H9 (cell line): ENCODE data around the gene ANKRD62. TPM values are rescaled to one million over a fixed set of nuclear protein-coding genes. Genes with fewer than 3 reads are reported as not detected.

Experiments
- DNase-seq: peaks from one replicate; pipeline ENCODE4 v3.0.0-alpha.2; 2017
- H2AFZ ChIP-seq: one replicate; pipeline ENCODE4 v1.6.1; 2013; ENCODE audit warnings: mild to moderate bottlenecking, low read length, control low read depth, moderate library complexity
- H2AK5ac ChIP-seq: 2 replicates; pipeline ENCODE4 v1.6.1; 2013; ENCODE audit warnings: low read length, control low read depth, mixed read lengths; ENCODE audit not compliant: insufficient read length
- H2BK120ac ChIP-seq: one replicate; pipeline ENCODE4 v1.6.1; 2013; ENCODE audit warnings: low read depth, mild to moderate bottlenecking, low read length, control low read depth, inconsistent platforms; ENCODE audit not compliant: poor library complexity, severe bottlenecking
- H2BK12ac ChIP-seq: 2 replicates; pipeline ENCODE4 v1.6.1; 2013; ENCODE audit warnings: low read length, control low read depth, mixed read lengths, low read depth; ENCODE audit not compliant: insufficient read length
- H2BK15ac ChIP-seq: 2 replicates; pipeline ENCODE4 v1.6.1; 2013; ENCODE audit warnings: low read depth, low read length, control low read depth
- H2BK20ac ChIP-seq: one replicate; pipeline ENCODE4 v1.6.1; 2013; ENCODE audit warnings: low read depth, mild to moderate bottlenecking, low read length, control low read depth, inconsistent platforms; ENCODE audit not compliant: poor library complexity, severe bottlenecking
- H2BK5ac ChIP-seq: 2 replicates; pipeline ENCODE4 v1.6.1; 2013; ENCODE audit warnings: low read length, control low read depth, mixed read lengths; ENCODE audit not compliant: insufficient read length
- H3K14ac ChIP-seq: 2 replicates; pipeline ENCODE4 v1.6.1; 2013; ENCODE audit warnings: low read length, control low read depth; ENCODE audit not compliant: insufficient read depth
- H3K18ac ChIP-seq: 2 replicates; pipeline ENCODE4 v1.6.1; 2013; ENCODE audit warnings: low read depth, mild to moderate bottlenecking, mixed read lengths, low read length, control low read depth; ENCODE audit not compliant: insufficient read length
- H3K23ac ChIP-seq: 2 replicates; pipeline ENCODE4 v1.6.1; 2013; ENCODE audit warnings: low read length, control low read depth, mixed read lengths, low read depth; ENCODE audit not compliant: insufficient read length
- H3K23me2 ChIP-seq: 2 replicates; pipeline ENCODE4 v1.6.1; 2013; ENCODE audit warnings: low read depth, mild to moderate bottlenecking, mixed read lengths, low read length, control low read depth; ENCODE audit not compliant: insufficient read length, poor library complexity, severe bottlenecking
- H3K27ac ChIP-seq: 2 replicates; pipeline ENCODE4 v1.5.1; 2013; ENCODE audit warnings: low read length, control low read depth, mixed read lengths, low read depth; ENCODE audit not compliant: insufficient read length
- H3K27me3 ChIP-seq: 2 replicates; pipeline ENCODE4 v1.6.1; 2013; ENCODE audit warnings: low read length, control low read depth, inconsistent platforms; ENCODE audit not compliant: insufficient read depth
- H3K4ac ChIP-seq: 2 replicates; pipeline ENCODE4 v1.6.1; 2013; ENCODE audit warnings: low read depth, mild to moderate bottlenecking, control low read depth, inconsistent platforms, low read length, moderate library complexity
- H3K4me1 ChIP-seq: 2 replicates; pipeline ENCODE4 v1.6.1; 2013; ENCODE audit warnings: low read length, control low read depth, inconsistent platforms; ENCODE audit not compliant: insufficient read depth
- H3K4me2 ChIP-seq: 2 replicates; pipeline ENCODE4 v1.6.1; 2013; ENCODE audit warnings: low read length, control low read depth, mixed read lengths; ENCODE audit not compliant: insufficient read length, insufficient read depth
- H3K56ac ChIP-seq: 2 replicates; pipeline ENCODE4 v1.6.1; 2013; ENCODE audit warnings: low read depth, mild to moderate bottlenecking, mixed read lengths, low read length, control low read depth; ENCODE audit not compliant: insufficient read length
- H3K79me1 ChIP-seq: 2 replicates; pipeline ENCODE4 v1.6.1; 2013; ENCODE audit warnings: low read depth, mild to moderate bottlenecking, moderate library complexity, low read length, control low read depth, inconsistent platforms; ENCODE audit not compliant: insufficient read depth, poor library complexity, severe bottlenecking
- H3K79me2 ChIP-seq: 2 replicates; pipeline ENCODE4 v1.6.1; 2013; ENCODE audit warnings: low read length, control low read depth, inconsistent platforms; ENCODE audit not compliant: insufficient read depth
- H3K9ac ChIP-seq: 2 replicates; pipeline ENCODE4 v1.6.1; 2013; ENCODE audit warnings: low read length, control low read depth, mixed read lengths; ENCODE audit not compliant: insufficient read length; ENCODE audit errors: extremely low read depth
- H3K9me3 ChIP-seq: one replicate; pipeline ENCODE4 v1.6.1; 2013; ENCODE audit warnings: low read depth, low read length, inconsistent platforms; ENCODE audit not compliant: control insufficient read depth
- H3T11ph ChIP-seq: one replicate; pipeline ENCODE4 v1.6.1; 2013; ENCODE audit warnings: mild to moderate bottlenecking, low read length, control low read depth, inconsistent platforms
- H4K20me1 ChIP-seq: one replicate; pipeline ENCODE4 v1.6.1; 2013; ENCODE audit not compliant: control insufficient read depth, insufficient read length, insufficient read depth
- H4K5ac ChIP-seq: 2 replicates; pipeline ENCODE4 v1.6.1; 2013; ENCODE audit warnings: low read depth, mild to moderate bottlenecking, mixed read lengths, low read length, control low read depth; ENCODE audit not compliant: insufficient read length
- H4K8ac ChIP-seq: replicated peaks from 2 replicates; pipeline ENCODE4 v1.6.1; 2013; ENCODE audit warnings: low read length, control low read depth, mixed read lengths, low read depth; ENCODE audit not compliant: insufficient read length
- H4K91ac ChIP-seq: 2 replicates; pipeline ENCODE4 v1.6.1; 2013; ENCODE audit warnings: low read depth, mild to moderate bottlenecking, moderate library complexity, mixed read lengths, low read length, control low read depth; ENCODE audit not compliant: insufficient read length
- H3K27ac Mint-ChIP-seq, 3 experiments: 2 replicates in 2 of 3; 3 replicates in 1 of 3; pipeline ENCODE4 v1.8.0; 2020 to 2021; ENCODE audit warnings: mixed read lengths in 3 of 3, mild to moderate bottlenecking in 1 of 3, moderate library complexity in 1 of 3
- H3K27me3 Mint-ChIP-seq: 2 replicates; pipeline ENCODE4 v1.8.0; 2021; ENCODE audit warnings: low read depth, mild to moderate bottlenecking, moderate library complexity, mixed read lengths
- H3K36me3 Mint-ChIP-seq, 3 experiments: 2 replicates in 2 of 3; 3 replicates in 1 of 3; pipeline ENCODE4 v1.8.0; 2020 to 2021; ENCODE audit warnings: low read depth in 3 of 3, mixed read lengths in 3 of 3; ENCODE audit not compliant: insufficient read depth in 1 of 3
- H3K4me1 Mint-ChIP-seq, 2 experiments: 2 replicates each; pipeline ENCODE4 v1.8.0; 2020; ENCODE audit warnings: mixed read lengths in 2 of 2
- H3K4me3 Mint-ChIP-seq, 2 experiments: 2 replicates in 1 of 2; 3 replicates in 1 of 2; pipeline ENCODE4 v1.8.0; 2020 to 2021; ENCODE audit warnings: mild to moderate bottlenecking in 2 of 2, mixed read lengths in 2 of 2, moderate library complexity in 1 of 2
- H3K9me3 Mint-ChIP-seq, 2 experiments: 2 replicates in 1 of 2; 3 replicates in 1 of 2; pipeline ENCODE4 v1.8.0; 2020; ENCODE audit warnings: mild to moderate bottlenecking in 2 of 2, mixed read lengths in 2 of 2, moderate library complexity in 1 of 2
- WGBS: extraction: QIAGEN DNeasy Blood & Tissue Kit; methylation state at CpG from one replicate; pipeline ENCODE4 v1.1.7; 2013; ENCODE audit warnings: missing lambda C conversion rate, low lambda C conversion rate, mixed read lengths; ENCODE audit not compliant: insufficient read length; ENCODE audit errors: extremely low coverage; 5-methylcytosine and 5-hydroxymethylcytosine counted together
- total RNA-seq: library from RNA; stranded (reverse); gene quantifications from 2 replicates; pipeline ENCODE4 v1.2.1, GENCODE V29; 2021
- TF ChIP-seq, protein P1 (sequence below): fragments of 200-600 bp; sonication (generic); conservative IDR thresholded peaks from 3 replicates; pipeline ENCODE4 v1.8.0; 2021; ENCODE audit warnings: antibody characterized with exemption, mild to moderate bottlenecking

The ANKRD62 gene
- total RNA-seq, 1 experiment from 2014 or later = not detected

GRCh38 chr18:12085786-12086185, 7.9 kb upstream of the ANKRD62 start:
- Histone ChIP-seq H3K4me2 (no peak overlapping the region), H4K20me1 (no peaks in the 10 kb centered on the region), H3K56ac (no peak overlapping the region), H4K91ac (no peak overlapping the region), H4K8ac (no peak overlapping the region), H3K23ac (no peak overlapping the region), H2BK5ac (no peak overlapping the region), H3T11ph (no peak overlapping the region), H3K4ac (no peak overlapping the region), H4K5ac (no peak overlapping the region), H2AK5ac (no peak overlapping the region), H2BK120ac (no peak overlapping the region), H2BK12ac (no peak overlapping the region), H3K79me2 (no peaks in the 10 kb centered on the region), H3K79me1 (no peaks in the 10 kb centered on the region), H3K23me2 (no peaks in the 10 kb centered on the region), H3K14ac (no peak overlapping the region), H3K27ac (no peak overlapping the region), H3K9ac (no peak overlapping the region), H3K27me3 (no peaks in the 10 kb centered on the region), H2AFZ (no peak overlapping the region), H3K18ac (no peak overlapping the region), H2BK15ac (no peak overlapping the region), H3K9me3 (no peaks in the 10 kb centered on the region), H2BK20ac (no peak overlapping the region), H3K4me1 (no peaks in the 10 kb centered on the region)
- peaks cover 8 to 13% of the 10 kb centered on the region in 2 experiments; a peak in 4 of 5 replicates for H3K9me3 Mint-ChIP-seq
- no peak overlapping the region for H3K4me3 Mint-ChIP-seq
- TF ChIP-seq, protein P1, sequence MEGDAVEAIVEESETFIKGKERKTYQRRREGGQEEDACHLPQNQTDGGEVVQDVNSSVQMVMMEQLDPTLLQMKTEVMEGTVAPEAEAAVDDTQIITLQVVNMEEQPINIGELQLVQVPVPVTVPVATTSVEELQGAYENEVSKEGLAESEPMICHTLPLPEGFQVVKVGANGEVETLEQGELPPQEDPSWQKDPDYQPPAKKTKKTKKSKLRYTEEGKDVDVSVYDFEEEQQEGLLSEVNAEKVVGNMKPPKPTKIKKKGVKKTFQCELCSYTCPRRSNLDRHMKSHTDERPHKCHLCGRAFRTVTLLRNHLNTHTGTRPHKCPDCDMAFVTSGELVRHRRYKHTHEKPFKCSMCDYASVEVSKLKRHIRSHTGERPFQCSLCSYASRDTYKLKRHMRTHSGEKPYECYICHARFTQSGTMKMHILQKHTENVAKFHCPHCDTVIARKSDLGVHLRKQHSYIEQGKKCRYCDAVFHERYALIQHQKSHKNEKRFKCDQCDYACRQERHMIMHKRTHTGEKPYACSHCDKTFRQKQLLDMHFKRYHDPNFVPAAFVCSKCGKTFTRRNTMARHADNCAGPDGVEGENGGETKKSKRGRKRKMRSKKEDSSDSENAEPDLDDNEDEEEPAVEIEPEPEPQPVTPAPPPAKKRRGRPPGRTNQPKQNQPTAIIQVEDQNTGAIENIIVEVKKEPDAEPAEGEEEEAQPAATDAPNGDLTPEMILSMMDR = no peak
- no peak overlapping the region for H3K27ac Mint-ChIP-seq
- no peaks in the 10 kb centered on the region; a peak in 1 of 7 replicates for H3K36me3 Mint-ChIP-seq
- no CpG with 5 or more reads among the region's 4 CpGs for WGBS
- no peaks in the 10 kb centered on the region for H3K4me1 Mint-ChIP-seq
- DNase-seq = no peak
- H3K27me3 Mint-ChIP-seq = no peaks in the 10 kb centered on the region; the same call in 1 of the 2 replicates
